GM23338 (cell line): Measurements from ENCODE around the gene TPRX1.

Source experiments
- CREB1 ChIP-seq: fragments of 250-450 bp; sonication (Bioruptor Pico); IDR thresholded peaks from 2 replicates; pipeline ENCODE4 v1.5.0; 2020; ENCODE audit warnings: low read depth, mild to moderate bottlenecking, moderate library complexity
- EZH2 ChIP-seq: fragments of 200-600 bp; sonication (generic); IDR thresholded peaks from one replicate; pipeline ENCODE4 v1.8.0; 2017; ENCODE audit warnings: antibody characterized with exemption, mild to moderate bottlenecking, low read depth; ENCODE audit not compliant: unreplicated experiment
- EZH2phosphoT487 ChIP-seq: fragments of 200-600 bp; sonication (generic); IDR thresholded peaks from one replicate; pipeline ENCODE4 v1.8.1; 2018; ENCODE audit warnings: antibody characterized with exemption; ENCODE audit not compliant: unreplicated experiment
- JUNB ChIP-seq: IDR thresholded peaks from one replicate; pipeline ENCODE4 v1.6.1; 2016; ENCODE audit warnings: antibody characterized with exemption; ENCODE audit not compliant: unreplicated experiment
- NANOG ChIP-seq: IDR thresholded peaks from 2 replicates; pipeline ENCODE4 v1.6.1; 2016; ENCODE audit warnings: antibody characterized with exemption, borderline replicate concordance
- POLR2AphosphoS5 ChIP-seq: IDR thresholded peaks from 2 replicates; pipeline ENCODE4 v1.6.1; 2016; ENCODE audit warnings: antibody characterized with exemption, low read depth
- STAT1 ChIP-seq: IDR thresholded peaks from one replicate; pipeline ENCODE4 v1.6.1; 2016; ENCODE audit warnings: antibody characterized with exemption; ENCODE audit not compliant: unreplicated experiment
- ZNF114 ChIP-seq: fragments of 250-450 bp; sonication (Bioruptor Pico); IDR thresholded peaks from 2 replicates; pipeline ENCODE4 v1.5.0; 2020; ENCODE audit warnings: mild to moderate bottlenecking, moderate library complexity
- ZNF331 ChIP-seq: fragments of 250-450 bp; sonication (Bioruptor Pico); IDR thresholded peaks from 2 replicates; pipeline ENCODE4 v1.5.0; 2020; ENCODE audit warnings: low read depth, mild to moderate bottlenecking, moderate library complexity
- TF ChIP-seq, protein P1 (sequence below), 2 experiments: fragments of 200-600 bp in 1 of 2; sonication (generic) in 1 of 2; conservative IDR thresholded peaks; 2 replicates each; pipeline versions ENCODE4 v1.5.1 to v1.6.1; 2016 to 2017; ENCODE audit warnings: antibody characterized with exemption in 2 of 2, low read depth in 2 of 2, mild to moderate bottlenecking in 2 of 2, moderate library complexity in 1 of 2
- TF ChIP-seq, protein P2 (sequence below): IDR thresholded peaks from one replicate; pipeline ENCODE4 v1.6.1; 2018; ENCODE audit warnings: antibody characterized with exemption; ENCODE audit not compliant: unreplicated experiment
- TF ChIP-seq, protein P3 (sequence below): IDR thresholded peaks from 2 replicates; pipeline ENCODE4 v1.6.1; 2016; ENCODE audit warnings: antibody characterized with exemption
- TF ChIP-seq, protein P4 (sequence below): fragments of 250-450 bp; sonication (Bioruptor Pico); IDR thresholded peaks from 2 replicates; pipeline ENCODE4 v1.5.0; 2020; ENCODE audit warnings: mild to moderate bottlenecking, moderate library complexity

DNA sequence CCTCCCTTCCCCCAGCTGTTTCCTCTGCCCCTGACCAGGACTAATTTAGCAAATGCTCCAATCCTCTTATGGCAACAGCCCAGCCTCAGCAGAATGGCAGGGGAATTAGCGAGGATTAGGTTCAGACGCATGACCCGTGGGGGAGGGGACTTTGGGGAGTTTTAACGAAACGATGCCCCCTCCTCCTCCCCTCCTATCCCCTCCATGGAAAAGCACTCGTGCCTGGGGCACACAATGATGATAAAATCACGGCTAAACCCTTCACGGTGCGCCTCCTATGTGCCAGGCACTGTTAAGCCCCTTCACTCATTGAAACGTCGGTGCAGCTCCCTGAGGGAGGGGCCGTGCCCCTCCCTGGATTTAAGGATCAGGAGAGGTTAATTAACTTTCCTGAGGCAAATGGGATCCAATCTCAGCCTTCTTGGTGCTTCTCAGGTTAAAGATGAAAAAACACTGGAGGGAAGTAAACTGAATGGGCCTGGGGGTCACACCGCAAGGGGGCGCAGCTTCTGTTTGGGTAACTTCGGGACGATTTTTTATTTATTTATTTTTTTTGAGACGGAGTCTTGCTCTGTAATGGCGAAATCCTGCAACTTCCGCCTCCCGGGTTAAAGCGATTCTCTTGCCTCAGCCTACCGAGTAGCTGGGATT is 44.6 kb upstream of the TPRX1 start:
- TF ChIP-seq, protein P1, sequence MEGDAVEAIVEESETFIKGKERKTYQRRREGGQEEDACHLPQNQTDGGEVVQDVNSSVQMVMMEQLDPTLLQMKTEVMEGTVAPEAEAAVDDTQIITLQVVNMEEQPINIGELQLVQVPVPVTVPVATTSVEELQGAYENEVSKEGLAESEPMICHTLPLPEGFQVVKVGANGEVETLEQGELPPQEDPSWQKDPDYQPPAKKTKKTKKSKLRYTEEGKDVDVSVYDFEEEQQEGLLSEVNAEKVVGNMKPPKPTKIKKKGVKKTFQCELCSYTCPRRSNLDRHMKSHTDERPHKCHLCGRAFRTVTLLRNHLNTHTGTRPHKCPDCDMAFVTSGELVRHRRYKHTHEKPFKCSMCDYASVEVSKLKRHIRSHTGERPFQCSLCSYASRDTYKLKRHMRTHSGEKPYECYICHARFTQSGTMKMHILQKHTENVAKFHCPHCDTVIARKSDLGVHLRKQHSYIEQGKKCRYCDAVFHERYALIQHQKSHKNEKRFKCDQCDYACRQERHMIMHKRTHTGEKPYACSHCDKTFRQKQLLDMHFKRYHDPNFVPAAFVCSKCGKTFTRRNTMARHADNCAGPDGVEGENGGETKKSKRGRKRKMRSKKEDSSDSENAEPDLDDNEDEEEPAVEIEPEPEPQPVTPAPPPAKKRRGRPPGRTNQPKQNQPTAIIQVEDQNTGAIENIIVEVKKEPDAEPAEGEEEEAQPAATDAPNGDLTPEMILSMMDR (conservative IDR thresholded peaks at IDR 0.05; ENCODE audit: low read depth in 2 of 2) = peak; percentile 63 to 98
- TF ChIP-seq POLR2AphosphoS5 (no peak), EZH2phosphoT487 (no peak), EZH2 (no peak), CREB1 (CRISPR knock-in tag) (peak; percentile 2; the same call in 1 of the 2 replicates), NANOG (no peak), JUNB (no peak), ZNF331 (CRISPR knock-in tag) (no peak), ZNF114 (CRISPR knock-in tag) (no peak), STAT1 (no peak)
- TF ChIP-seq, protein P2, sequence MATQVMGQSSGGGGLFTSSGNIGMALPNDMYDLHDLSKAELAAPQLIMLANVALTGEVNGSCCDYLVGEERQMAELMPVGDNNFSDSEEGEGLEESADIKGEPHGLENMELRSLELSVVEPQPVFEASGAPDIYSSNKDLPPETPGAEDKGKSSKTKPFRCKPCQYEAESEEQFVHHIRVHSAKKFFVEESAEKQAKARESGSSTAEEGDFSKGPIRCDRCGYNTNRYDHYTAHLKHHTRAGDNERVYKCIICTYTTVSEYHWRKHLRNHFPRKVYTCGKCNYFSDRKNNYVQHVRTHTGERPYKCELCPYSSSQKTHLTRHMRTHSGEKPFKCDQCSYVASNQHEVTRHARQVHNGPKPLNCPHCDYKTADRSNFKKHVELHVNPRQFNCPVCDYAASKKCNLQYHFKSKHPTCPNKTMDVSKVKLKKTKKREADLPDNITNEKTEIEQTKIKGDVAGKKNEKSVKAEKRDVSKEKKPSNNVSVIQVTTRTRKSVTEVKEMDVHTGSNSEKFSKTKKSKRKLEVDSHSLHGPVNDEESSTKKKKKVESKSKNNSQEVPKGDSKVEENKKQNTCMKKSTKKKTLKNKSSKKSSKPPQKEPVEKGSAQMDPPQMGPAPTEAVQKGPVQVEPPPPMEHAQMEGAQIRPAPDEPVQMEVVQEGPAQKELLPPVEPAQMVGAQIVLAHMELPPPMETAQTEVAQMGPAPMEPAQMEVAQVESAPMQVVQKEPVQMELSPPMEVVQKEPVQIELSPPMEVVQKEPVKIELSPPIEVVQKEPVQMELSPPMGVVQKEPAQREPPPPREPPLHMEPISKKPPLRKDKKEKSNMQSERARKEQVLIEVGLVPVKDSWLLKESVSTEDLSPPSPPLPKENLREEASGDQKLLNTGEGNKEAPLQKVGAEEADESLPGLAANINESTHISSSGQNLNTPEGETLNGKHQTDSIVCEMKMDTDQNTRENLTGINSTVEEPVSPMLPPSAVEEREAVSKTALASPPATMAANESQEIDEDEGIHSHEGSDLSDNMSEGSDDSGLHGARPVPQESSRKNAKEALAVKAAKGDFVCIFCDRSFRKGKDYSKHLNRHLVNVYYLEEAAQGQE = no peak
- TF ChIP-seq, protein P3, sequence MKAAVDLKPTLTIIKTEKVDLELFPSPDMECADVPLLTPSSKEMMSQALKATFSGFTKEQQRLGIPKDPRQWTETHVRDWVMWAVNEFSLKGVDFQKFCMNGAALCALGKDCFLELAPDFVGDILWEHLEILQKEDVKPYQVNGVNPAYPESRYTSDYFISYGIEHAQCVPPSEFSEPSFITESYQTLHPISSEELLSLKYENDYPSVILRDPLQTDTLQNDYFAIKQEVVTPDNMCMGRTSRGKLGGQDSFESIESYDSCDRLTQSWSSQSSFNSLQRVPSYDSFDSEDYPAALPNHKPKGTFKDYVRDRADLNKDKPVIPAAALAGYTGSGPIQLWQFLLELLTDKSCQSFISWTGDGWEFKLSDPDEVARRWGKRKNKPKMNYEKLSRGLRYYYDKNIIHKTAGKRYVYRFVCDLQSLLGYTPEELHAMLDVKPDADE = no peak
- TF ChIP-seq, protein P4, sequence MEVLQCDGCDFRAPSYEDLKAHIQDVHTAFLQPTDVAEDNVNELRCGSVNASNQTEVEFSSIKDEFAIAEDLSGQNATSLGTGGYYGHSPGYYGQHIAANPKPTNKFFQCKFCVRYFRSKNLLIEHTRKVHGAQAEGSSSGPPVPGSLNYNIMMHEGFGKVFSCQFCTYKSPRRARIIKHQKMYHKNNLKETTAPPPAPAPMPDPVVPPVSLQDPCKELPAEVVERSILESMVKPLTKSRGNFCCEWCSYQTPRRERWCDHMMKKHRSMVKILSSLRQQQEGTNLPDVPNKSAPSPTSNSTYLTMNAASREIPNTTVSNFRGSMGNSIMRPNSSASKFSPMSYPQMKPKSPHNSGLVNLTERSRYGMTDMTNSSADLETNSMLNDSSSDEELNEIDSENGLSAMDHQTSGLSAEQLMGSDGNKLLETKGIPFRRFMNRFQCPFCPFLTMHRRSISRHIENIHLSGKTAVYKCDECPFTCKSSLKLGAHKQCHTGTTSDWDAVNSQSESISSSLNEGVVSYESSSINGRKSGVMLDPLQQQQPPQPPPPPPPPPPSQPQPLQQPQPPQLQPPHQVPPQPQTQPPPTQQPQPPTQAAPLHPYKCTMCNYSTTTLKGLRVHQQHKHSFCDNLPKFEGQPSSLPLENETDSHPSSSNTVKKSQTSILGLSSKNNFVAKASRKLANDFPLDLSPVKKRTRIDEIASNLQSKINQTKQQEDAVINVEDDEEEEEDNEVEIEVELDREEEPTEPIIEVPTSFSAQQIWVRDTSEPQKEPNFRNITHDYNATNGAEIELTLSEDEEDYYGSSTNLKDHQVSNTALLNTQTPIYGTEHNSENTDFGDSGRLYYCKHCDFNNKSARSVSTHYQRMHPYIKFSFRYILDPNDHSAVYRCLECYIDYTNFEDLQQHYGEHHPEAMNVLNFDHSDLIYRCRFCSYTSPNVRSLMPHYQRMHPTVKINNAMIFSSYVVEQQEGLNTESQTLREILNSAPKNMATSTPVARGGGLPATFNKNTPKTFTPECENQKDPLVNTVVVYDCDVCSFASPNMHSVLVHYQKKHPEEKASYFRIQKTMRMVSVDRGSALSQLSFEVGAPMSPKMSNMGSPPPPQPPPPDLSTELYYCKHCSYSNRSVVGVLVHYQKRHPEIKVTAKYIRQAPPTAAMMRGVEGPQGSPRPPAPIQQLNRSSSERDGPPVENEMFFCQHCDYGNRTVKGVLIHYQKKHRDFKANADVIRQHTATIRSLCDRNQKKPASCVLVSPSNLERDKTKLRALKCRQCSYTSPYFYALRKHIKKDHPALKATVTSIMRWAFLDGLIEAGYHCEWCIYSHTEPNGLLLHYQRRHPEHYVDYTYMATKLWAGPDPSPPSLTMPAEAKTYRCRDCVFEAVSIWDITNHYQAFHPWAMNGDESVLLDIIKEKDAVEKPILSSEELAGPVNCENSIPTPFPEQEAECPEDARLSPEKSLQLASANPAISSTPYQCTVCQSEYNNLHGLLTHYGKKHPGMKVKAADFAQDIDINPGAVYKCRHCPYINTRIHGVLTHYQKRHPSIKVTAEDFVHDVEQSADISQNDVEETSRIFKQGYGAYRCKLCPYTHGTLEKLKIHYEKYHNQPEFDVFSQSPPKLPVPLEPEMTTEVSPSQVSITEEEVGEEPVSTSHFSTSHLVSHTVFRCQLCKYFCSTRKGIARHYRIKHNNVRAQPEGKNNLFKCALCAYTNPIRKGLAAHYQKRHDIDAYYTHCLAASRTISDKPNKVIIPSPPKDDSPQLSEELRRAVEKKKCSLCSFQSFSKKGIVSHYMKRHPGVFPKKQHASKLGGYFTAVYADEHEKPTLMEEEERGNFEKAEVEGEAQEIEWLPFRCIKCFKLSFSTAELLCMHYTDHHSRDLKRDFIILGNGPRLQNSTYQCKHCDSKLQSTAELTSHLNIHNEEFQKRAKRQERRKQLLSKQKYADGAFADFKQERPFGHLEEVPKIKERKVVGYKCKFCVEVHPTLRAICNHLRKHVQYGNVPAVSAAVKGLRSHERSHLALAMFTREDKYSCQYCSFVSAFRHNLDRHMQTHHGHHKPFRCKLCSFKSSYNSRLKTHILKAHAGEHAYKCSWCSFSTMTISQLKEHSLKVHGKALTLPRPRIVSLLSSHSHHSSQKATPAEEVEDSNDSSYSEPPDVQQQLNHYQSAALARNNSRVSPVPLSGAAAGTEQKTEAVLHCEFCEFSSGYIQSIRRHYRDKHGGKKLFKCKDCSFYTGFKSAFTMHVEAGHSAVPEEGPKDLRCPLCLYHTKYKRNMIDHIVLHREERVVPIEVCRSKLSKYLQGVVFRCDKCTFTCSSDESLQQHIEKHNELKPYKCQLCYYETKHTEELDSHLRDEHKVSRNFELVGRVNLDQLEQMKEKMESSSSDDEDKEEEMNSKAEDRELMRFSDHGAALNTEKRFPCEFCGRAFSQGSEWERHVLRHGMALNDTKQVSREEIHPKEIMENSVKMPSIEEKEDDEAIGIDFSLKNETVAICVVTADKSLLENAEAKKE (CRISPR knock-in tag) = no peak
